Sciatic nerve (tissue), 2 donors: ENCODE measurements around the gene C1QL4. TPM values are rescaled to one million over a fixed set of nuclear protein-coding genes. Genes with fewer than 3 reads are reported as not detected.
"Not testable (repeated sequence)": the region's sequence is repeated elsewhere in the genome, so short reads cannot be mapped to it uniquely, and the experiment has no call there.

Source experiments
- ATAC-seq: fragments of 200-7000 bp; cut with Tn5 transposase; one replicate; pipeline ENCODE4 v1.9.1; 2020; ENCODE audit warnings: mild to moderate bottlenecking, moderate library complexity
- DNase-seq: peaks from one replicate; pipeline ENCODE4 v3.0.0-alpha.2; 2020; ENCODE audit warnings: low spot score
- intact Hi-C: fragments of 100-400 bp; cut with DNase I; formaldehyde crosslinking; loops from one replicate; pipeline ENCODE4 v1.14.2; 2022
- total RNA-seq: library from RNA; stranded (reverse); fragmentation: NEBNext Ultra II Directional; extraction: Animal tissue kit (Norgen Biotek cat#: 25700); gene quantifications from one replicate; pipeline ENCODE4 v1.2.1, GENCODE V29; 2021
- donor health status: DM: no; HTN: no; CAD: no.
- donor health status: DM: no; HTN: no; CAD: no.

Gene C1QL4
- total RNA-seq, 1 donor from 2014 or later: not detected

DNA sequence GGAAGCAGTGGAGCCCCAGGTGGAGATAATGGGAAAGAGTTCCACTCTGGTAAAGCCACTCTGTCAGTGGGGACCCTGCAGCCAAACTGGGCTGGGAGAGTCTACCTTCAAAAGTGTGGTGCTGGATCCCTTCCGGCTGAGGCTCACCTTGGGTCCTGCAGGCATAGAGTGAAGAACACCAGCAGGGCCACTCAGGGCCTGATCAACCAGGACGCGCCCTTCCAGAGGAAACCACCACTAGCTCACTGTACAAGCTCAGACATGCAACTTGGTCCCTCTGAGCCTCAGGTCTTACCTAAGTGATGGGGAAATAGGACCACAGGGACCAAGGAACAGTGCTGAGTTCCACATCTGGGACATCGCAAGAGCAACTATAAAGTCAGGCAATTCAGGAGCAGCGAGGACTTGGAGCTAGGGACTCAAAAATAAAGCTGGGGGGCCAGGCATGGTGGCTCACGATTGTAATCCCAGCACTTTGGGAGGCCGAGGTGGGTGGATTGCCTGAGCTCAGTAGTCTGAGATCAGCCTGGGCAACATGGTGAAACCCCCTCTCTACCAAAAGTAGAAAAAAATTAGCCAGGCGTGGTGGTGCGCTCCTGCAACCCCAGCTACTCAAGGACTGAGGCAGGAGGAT is 47.9 kb downstream of the C1QL4 start:
- no peak for DNase-seq
- intact Hi-C loops: no loop called here
- ATAC-seq: no peak

DNA sequence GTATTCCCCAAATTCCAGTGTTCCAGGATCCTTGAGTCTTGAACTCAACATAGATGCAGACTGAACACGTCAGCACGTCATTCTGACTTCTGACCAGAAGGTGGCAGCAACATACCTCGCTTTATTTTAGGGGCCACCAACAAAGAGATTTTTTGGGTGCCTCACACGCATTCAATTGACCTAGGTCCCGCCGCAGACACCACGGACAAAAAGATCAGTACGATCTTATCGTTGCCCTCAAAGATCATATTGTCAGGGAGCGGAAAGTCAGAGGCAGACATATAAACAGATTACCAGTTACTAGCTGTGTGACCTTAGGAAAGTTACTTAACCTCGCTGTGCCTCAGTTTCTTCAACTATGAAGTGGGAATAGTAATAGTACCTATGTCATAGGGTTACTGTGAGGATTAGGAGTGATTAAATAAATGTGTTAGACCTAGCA is 48.6 kb downstream of the C1QL4 start:
- peak; percentile 77 for DNase-seq
- ATAC-seq: peak; percentile 70
- intact Hi-C loops: no loop called here

GRCh38 chr12:49287876-49288275 is 49.1 kb downstream of the C1QL4 start:
- DNase-seq: no peak
- intact Hi-C loops: no loop called here
- no peak for ATAC-seq

- no peak for ATAC-seq
- DNase-seq: no peak
- intact Hi-C loops: no loop called here
Measured at GRCh38 chr12:49284672-49285071, 52.3 kb downstream of the C1QL4 start.

DNA sequence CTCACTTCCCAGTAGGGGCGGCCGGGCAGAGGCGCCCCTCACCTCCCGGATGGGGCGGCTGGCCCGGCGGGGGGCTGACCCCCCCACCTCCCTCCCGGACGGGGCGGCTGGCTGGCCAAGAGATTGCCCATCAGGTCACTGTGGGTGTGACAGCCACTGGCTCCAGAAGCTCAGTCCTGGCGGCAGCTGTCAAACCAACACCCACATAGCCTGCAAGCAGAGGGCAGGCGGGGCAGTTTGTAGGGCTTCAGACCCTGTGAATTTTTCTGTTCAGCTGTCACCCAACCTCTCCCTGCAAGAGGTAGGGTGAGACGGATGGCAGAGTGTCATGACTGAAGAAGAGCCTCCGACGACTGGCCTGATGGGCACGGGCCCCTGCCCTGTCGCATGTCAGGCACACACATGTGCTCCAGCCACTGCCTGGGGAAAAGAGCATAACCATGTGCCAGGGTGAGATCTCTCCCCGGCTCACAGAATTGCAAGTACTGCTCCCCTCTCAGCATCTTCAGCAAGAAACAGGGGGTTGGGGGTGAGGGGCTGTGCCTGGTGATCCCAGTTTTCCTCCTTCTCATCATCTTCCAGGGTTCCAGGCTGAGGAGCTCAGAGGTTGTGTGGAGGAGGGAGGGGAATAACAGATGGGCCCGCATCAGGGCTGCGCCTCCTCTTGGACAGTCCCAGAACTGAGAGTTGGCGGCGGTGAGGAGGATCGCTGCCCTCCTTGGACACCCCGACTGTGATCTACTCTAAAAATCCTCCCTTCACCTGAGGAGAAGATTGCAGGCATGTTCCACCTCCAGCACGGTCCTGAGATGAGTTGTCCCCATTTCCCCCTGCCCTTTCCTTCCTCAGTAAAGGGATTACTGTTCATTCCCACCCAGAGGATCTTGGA is 53.2 kb downstream of the C1QL4 start:
- ATAC-seq (no peak), DNase-seq (no peak)
- intact Hi-C loops: no loop called here

DNA sequence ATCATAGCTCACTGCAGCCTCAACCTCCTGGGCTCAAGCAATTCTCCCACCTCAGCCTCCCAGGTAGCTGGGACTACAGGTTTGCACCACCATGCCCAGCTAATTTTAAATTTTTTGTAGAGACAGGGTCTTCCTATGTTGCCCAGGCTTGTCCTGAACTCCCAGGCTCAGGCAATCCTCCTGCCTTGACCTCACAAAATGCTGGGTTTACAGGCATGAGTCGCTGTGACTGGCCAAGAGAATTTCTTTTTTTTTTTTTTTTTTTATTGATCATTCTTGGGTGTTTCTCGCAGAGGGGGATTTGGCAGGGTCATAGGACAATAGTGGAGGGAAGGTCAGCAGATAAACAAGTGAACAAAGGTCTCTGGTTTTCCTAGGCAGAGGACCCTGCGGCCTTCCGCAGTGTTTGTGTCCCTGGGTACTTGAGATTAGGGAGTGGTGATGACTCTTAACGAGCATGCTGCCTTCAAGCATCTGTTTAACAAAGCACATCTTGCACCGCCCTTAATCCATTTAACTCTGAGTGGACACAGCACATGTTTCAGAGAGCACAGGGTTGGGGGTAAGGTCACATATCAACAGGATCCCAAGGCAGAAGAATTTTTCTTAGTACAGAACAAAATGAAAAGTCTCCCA is 54.1 kb downstream of the C1QL4 start:
- intact Hi-C loops, DNase-seq, ATAC-seq: not testable (repeated sequence)

Other genes with a start within 250 kb of the C1QL4 start
- gene DHH, start 242.4 kb downstream of the C1QL4 start, total RNA-seq: 54.5 TPM
- 99.1 TPM for gene LMBR1L, start 226.3 kb downstream of the C1QL4 start, total RNA-seq
- 680 TPM for gene TUBA1B, start 205.8 kb downstream of the C1QL4 start, total RNA-seq
- 346 TPM for gene TUBA1A, start 148.1 kb downstream of the C1QL4 start, total RNA-seq
- gene TUBA1C, start 72.1 kb downstream of the C1QL4 start, total RNA-seq: 59.8 TPM
- 3.7 TPM for gene PRPH, start 42.0 kb downstream of the C1QL4 start, total RNA-seq
- 0.58 TPM for gene TROAP, start 13.9 kb downstream of the C1QL4 start, total RNA-seq
- gene DNAJC22, start 9.7 kb upstream of the C1QL4 start, total RNA-seq: not detected
- 14.8 TPM for gene SPATS2, start 30.3 kb upstream of the C1QL4 start, total RNA-seq
- 0.27 TPM for gene KCNH3, start 201.8 kb upstream of the C1QL4 start, total RNA-seq
- 39.3 TPM for gene MCRS1, start 231.0 kb upstream of the C1QL4 start, total RNA-seq